ENCODE data around the gene ZNF474.

DNA sequence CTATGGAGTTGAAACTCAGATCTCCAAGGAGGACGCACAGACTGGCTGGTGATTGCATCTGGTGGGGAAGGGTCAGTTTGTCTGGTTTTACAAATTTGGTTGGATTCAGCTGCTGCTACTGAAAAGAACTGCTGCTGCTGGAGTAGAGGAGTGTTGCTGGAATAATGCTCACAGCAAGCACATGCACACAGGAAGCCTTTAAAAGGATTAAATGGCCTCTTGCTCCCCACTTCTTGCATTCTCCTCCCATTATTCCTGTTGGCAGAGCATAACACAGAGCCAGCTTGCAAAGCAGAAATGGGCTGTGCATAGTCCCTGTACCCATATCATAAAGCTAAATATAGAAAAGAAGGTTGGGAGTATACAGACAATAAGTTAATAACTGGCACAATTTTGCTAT is 16.6 kb downstream of the ZNF474 start:
- no peak for TF ChIP-seq MAZ (IDR thresholded peaks at IDR 0.05; ENCODE audit: borderline replicate concordance, low read depth, low read length)
- no peak for TF ChIP-seq POLR2A (IDR thresholded peaks at IDR 0.05; ENCODE audit: low read depth, low read length)
